Activated T-cell treated with anti-CD3 and anti-CD28 coated beads for 48 hours (primary cell): Measurements from ENCODE around the gene NHEJ1.
A peak's percentile ranks its signal among the peaks of the same experiment; 100 is the strongest.

Experiments used
- DNase-seq: peaks from one replicate; pipeline ENCODE4 v3.0.0-alpha.2; 2020; ENCODE audit warnings: low read depth

NHEJ1 gene

GRCh38 chr2:219182331-219183150 lies 21.9 kb upstream of the NHEJ1 start:
- DNase-seq, result no peak

GRCh38 chr2:219181531-219181930 lies 20.9 kb upstream of the NHEJ1 start:
- no peak for DNase-seq

GRCh38 chr2:219180961-219181360 lies 20.3 kb upstream of the NHEJ1 start:
- no peak for DNase-seq

- DNase-seq, result no peak
Observed at GRCh38 chr2:219179601-219180465, 19.2 kb upstream of the NHEJ1 start.

- DNase-seq, result no peak
Observed at GRCh38 chr2:219178377-219179175, 18.0 kb upstream of the NHEJ1 start.

GRCh38 chr2:219177552-219178376 lies 17.1 kb upstream of the NHEJ1 start, which contains the start of gene RETREG2:
RETREG2 (plus strand) TSS chr2:219178275; CDS start chr2:219178353, 78 bp downstream.
- peak; percentile 76 for DNase-seq

- DNase-seq, result peak; percentile 88
Observed at GRCh38 chr2:219176818-219177551, 16.4 kb upstream of the NHEJ1 start, which contains the start of gene CNPPD1. CNPPD1 (minus strand) TSS chr2:219176925; CDS start chr2:219176828, 97 bp downstream.

- no peak for DNase-seq
Observed at GRCh38 chr2:219175928-219176817, 15.6 kb upstream of the NHEJ1 start.

- no peak for DNase-seq
Observed at GRCh38 chr2:219175486-219175885, 14.9 kb upstream of the NHEJ1 start.

- DNase-seq, result no peak
Observed at GRCh38 chr2:219174801-219175200, 14.2 kb upstream of the NHEJ1 start.

GRCh38 chr2:219174146-219174545 lies 13.5 kb upstream of the NHEJ1 start:
- DNase-seq, result no peak

- no peak for DNase-seq
Observed at GRCh38 chr2:219173176-219173575, 12.6 kb upstream of the NHEJ1 start.

- DNase-seq, result no peak
Observed at GRCh38 chr2:219172231-219173154, 11.9 kb upstream of the NHEJ1 start.

GRCh38 chr2:219171231-219171651 lies 10.6 kb upstream of the NHEJ1 start:
- DNase-seq, result no peak

GRCh38 chr2:219169930-219170654 lies 9.5 kb upstream of the NHEJ1 start, which contains the start of gene SLC23A3:
SLC23A3 (minus strand) TSS chr2:219170029; CDS start chr2:219169984, 45 bp downstream.
- DNase-seq, result no peak

- no peak for DNase-seq
Observed at GRCh38 chr2:219168932-219169331, 8.3 kb upstream of the NHEJ1 start.

- DNase-seq, result no peak
Observed at GRCh38 chr2:219168526-219168925, 7.9 kb upstream of the NHEJ1 start.
